Mammary epithelial cell (primary cell): Measurements from ENCODE around the gene CEP83.

Source experiments
- EZH2 ChIP-seq: IDR thresholded peaks from 2 replicates; pipeline ENCODE4 v1.6.1; 2012; ENCODE audit warnings: low read length, inconsistent platforms, borderline replicate concordance
- TF ChIP-seq, protein P1 (sequence below), 2 donors: IDR thresholded peaks in 1 of 2; conservative IDR thresholded peaks in 1 of 2; 2 replicates each; pipeline ENCODE4 v1.5.1; 2011 to 2012; ENCODE audit warnings: inconsistent platforms in 2 of 2, low read length in 2 of 2, mild to moderate bottlenecking in 2 of 2, control low read depth in 1 of 2, low read depth in 1 of 2; ENCODE audit not compliant: insufficient read depth in 1 of 2; ENCODE audit errors: extremely low read depth in 1 of 2

DNA sequence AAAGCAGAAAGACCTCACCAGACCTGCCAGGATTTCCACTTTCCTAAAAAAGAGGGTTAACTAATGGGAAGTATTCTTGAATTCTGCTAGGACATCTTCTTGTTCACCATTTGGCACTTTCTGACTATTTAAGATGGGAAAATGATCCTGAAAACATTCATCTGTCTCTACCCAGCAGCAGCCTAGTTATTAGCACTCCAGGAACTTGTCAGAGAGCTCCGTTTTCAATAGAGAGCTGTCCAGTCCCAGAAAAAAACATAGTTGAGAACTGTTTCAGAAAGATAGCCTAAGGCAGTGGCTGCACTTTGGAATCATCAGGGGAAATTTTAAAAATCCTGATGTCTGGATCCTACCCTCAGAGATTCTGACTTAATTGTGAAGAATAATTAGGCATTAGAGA is 22.1 kb upstream of the CEP83 start:
- no peak for TF ChIP-seq EZH2
- TF ChIP-seq, protein P1, sequence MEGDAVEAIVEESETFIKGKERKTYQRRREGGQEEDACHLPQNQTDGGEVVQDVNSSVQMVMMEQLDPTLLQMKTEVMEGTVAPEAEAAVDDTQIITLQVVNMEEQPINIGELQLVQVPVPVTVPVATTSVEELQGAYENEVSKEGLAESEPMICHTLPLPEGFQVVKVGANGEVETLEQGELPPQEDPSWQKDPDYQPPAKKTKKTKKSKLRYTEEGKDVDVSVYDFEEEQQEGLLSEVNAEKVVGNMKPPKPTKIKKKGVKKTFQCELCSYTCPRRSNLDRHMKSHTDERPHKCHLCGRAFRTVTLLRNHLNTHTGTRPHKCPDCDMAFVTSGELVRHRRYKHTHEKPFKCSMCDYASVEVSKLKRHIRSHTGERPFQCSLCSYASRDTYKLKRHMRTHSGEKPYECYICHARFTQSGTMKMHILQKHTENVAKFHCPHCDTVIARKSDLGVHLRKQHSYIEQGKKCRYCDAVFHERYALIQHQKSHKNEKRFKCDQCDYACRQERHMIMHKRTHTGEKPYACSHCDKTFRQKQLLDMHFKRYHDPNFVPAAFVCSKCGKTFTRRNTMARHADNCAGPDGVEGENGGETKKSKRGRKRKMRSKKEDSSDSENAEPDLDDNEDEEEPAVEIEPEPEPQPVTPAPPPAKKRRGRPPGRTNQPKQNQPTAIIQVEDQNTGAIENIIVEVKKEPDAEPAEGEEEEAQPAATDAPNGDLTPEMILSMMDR (conservative IDR thresholded peaks at IDR 0.05 in 1 of 2, IDR thresholded peaks at IDR 0.05 in 1 of 2; ENCODE audit: extremely low read depth in 1 of 2, insufficient read depth in 1 of 2, low read depth in 1 of 2, low read length in 2 of 2), result no peak
